ENCODE data around the gene NDUFB5.

DNA sequence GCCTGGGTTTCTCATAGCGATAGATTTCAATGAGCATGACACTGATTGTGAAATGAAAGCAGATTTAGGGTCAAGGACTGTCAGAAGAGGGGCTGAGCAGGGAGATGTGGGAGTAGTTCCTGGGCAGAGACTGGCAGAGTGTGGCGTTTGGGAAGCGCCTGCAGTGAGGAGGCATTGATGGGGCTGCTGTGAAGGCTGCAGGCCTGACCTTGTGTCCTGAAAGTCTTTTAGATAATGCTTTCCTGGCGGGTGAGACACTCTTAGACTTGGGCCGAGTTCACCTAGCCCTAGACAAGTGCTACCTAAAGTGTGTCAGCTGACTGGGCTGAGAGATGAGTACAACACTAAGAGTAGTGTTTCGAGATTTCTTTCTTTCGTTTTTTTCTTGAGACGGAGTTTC is 68.9 kb downstream of the NDUFB5 start:
- TF ChIP-seq, protein P1, sequence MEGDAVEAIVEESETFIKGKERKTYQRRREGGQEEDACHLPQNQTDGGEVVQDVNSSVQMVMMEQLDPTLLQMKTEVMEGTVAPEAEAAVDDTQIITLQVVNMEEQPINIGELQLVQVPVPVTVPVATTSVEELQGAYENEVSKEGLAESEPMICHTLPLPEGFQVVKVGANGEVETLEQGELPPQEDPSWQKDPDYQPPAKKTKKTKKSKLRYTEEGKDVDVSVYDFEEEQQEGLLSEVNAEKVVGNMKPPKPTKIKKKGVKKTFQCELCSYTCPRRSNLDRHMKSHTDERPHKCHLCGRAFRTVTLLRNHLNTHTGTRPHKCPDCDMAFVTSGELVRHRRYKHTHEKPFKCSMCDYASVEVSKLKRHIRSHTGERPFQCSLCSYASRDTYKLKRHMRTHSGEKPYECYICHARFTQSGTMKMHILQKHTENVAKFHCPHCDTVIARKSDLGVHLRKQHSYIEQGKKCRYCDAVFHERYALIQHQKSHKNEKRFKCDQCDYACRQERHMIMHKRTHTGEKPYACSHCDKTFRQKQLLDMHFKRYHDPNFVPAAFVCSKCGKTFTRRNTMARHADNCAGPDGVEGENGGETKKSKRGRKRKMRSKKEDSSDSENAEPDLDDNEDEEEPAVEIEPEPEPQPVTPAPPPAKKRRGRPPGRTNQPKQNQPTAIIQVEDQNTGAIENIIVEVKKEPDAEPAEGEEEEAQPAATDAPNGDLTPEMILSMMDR (IDR thresholded peaks at IDR 0.05) = no peak
- TF ChIP-seq EP300 (IDR thresholded peaks at IDR 0.05) = no peak

Data from ovary (tissue), 3 donors.